Stomach (tissue), 4 donors: Measurements from ENCODE around the gene SFXN5.

Source experiments
- POLR2A ChIP-seq, 4 donors: fragments of 450-650 bp; IDR thresholded peaks; one replicate each; pipeline ENCODE4 v1.6.1; 2016; ENCODE audit warnings: antibody characterized with exemption in 4 of 4, control low read depth in 2 of 4, mild to moderate bottlenecking in 1 of 4, moderate library complexity in 1 of 4
- TF ChIP-seq, protein P1 (sequence below), 7 experiments: fragments of 450-650 bp in 4 of 7; fragments of 200-600 bp in 3 of 7; sonication (generic) in 3 of 7; IDR thresholded peaks; one replicate each; pipeline ENCODE4 v1.5.1; 2016 to 2019; ENCODE audit warnings: antibody characterized with exemption in 7 of 7, control low read depth in 2 of 7, mild to moderate bottlenecking in 1 of 7

DNA sequence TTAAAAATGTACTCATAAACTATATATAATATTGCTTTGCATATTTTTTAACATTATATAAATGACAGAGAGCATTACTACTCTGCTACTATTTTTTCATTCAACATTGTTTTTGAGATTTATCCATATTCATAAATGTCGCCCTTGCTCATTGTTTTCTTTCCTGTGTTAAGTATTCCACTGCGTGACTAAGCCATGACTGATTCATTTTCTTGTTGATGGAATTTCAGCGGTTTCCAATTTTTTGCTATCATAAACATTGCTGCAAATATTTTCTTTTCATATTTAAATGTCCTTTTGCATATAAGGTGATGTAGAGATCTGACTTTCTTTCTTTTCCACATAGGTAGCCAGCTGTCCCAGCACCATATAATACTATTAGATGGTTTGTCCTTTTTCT, 57.6 kb downstream of the SFXN5 start:
- TF ChIP-seq, protein P1, sequence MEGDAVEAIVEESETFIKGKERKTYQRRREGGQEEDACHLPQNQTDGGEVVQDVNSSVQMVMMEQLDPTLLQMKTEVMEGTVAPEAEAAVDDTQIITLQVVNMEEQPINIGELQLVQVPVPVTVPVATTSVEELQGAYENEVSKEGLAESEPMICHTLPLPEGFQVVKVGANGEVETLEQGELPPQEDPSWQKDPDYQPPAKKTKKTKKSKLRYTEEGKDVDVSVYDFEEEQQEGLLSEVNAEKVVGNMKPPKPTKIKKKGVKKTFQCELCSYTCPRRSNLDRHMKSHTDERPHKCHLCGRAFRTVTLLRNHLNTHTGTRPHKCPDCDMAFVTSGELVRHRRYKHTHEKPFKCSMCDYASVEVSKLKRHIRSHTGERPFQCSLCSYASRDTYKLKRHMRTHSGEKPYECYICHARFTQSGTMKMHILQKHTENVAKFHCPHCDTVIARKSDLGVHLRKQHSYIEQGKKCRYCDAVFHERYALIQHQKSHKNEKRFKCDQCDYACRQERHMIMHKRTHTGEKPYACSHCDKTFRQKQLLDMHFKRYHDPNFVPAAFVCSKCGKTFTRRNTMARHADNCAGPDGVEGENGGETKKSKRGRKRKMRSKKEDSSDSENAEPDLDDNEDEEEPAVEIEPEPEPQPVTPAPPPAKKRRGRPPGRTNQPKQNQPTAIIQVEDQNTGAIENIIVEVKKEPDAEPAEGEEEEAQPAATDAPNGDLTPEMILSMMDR (IDR thresholded peaks at IDR 0.05) = no peak
- TF ChIP-seq POLR2A (IDR thresholded peaks at IDR 0.05) = no peak
